HG02870 (cell line): ENCODE measurements around the gene SIRT6.
A peak's percentile ranks its signal among the peaks of the same experiment; 100 is the strongest.
"Not testable (repeated sequence)": the region's sequence is repeated elsewhere in the genome, so short reads cannot be mapped to it uniquely, and the experiment has no call there.

ENCODE experiments used
- ATAC-seq: cut with Tn5 transposase; IDR thresholded peaks from one replicate; pipeline ENCODE4 v1.9.1; 2021; ENCODE audit warnings: mild to moderate bottlenecking, moderate library complexity; ENCODE audit not compliant: unreplicated experiment

SIRT6 gene

GRCh38 chr19:4182084-4182810, at the start of gene SIRT6, which contains the start of gene ANKRD24:
SIRT6 (minus strand) TSS chr19:4182563; CDS start chr19:4182539, 24 bp downstream.
ANKRD24 (plus strand) TSS chr19:4182689; CDS start chr19:4186426, 3,737 bp downstream.
- peak; percentile 76 for ATAC-seq

- ATAC-seq, result not testable (repeated sequence)
Measured at GRCh38 chr19:4232139-4232538, 49.8 kb upstream of the SIRT6 start.

GRCh38 chr19:4231521-4231920, 49.2 kb upstream of the SIRT6 start:
- not testable (repeated sequence) for ATAC-seq

GRCh38 chr19:4230237-4230636, 47.9 kb upstream of the SIRT6 start:
- ATAC-seq, result not testable (repeated sequence)

GRCh38 chr19:4229179-4229931, 47.0 kb upstream of the SIRT6 start, which contains the start of gene EBI3:
EBI3 (plus strand) TSS chr19:4229523; CDS start chr19:4229551, 28 bp downstream.
- ATAC-seq, result peak; percentile 56

- ATAC-seq, result no peak
Measured at GRCh38 chr19:4228765-4229178, 46.4 kb upstream of the SIRT6 start.

GRCh38 chr19:4227771-4228170, 45.4 kb upstream of the SIRT6 start:
- no peak for ATAC-seq

GRCh38 chr19:4225885-4226284, 43.5 kb upstream of the SIRT6 start:
- no peak for ATAC-seq

GRCh38 chr19:4224470-4224869, 42.1 kb upstream of the SIRT6 start:
- no peak for ATAC-seq

- no peak for ATAC-seq
Measured at GRCh38 chr19:4220188-4220587, 37.8 kb upstream of the SIRT6 start.

GRCh38 chr19:4218523-4218922, 36.2 kb upstream of the SIRT6 start:
- ATAC-seq, result not testable (repeated sequence)

GRCh38 chr19:4217429-4218264, 35.3 kb upstream of the SIRT6 start:
- no peak for ATAC-seq

GRCh38 chr19:4216846-4217245, 34.5 kb upstream of the SIRT6 start:
- no peak for ATAC-seq

- no peak for ATAC-seq
Measured at GRCh38 chr19:4215807-4216206, 33.4 kb upstream of the SIRT6 start.

- no peak for ATAC-seq
Measured at GRCh38 chr19:4213116-4213515, 30.8 kb upstream of the SIRT6 start.

- no peak for ATAC-seq
Measured at GRCh38 chr19:4210166-4210731, 27.9 kb upstream of the SIRT6 start.

GRCh38 chr19:4208385-4209094, 26.2 kb upstream of the SIRT6 start:
- no peak for ATAC-seq

- ATAC-seq, result no peak
Measured at GRCh38 chr19:4206818-4207484, 24.6 kb upstream of the SIRT6 start.

GRCh38 chr19:4201798-4202197, 19.4 kb upstream of the SIRT6 start:
- no peak for ATAC-seq
